HepG2 (cell line): ENCODE data around the gene DOCK4. TPM values are rescaled to one million over a fixed set of nuclear protein-coding genes. Genes with fewer than 3 reads are reported as not detected.

ENCODE experiments used
- ATAC-seq: fragments of 200-7000 bp; cut with Tn5 transposase; 3 replicates; pipeline ENCODE4 v1.9.1; 2020; ENCODE audit warnings: mild to moderate bottlenecking, moderate library complexity
- BruUV-seq: library from RNA; stranded (reverse); fragments of 400-500 nt; replicated peaks from 2 replicates; lab custom pipeline; 2021; lab: Mats Ljungman, UMichigan
- CTCF ChIA-PET: fragments of 300-600 bp; formaldehyde crosslinking; extraction: SDS; loops from one replicate; lab custom pipeline; 2021; ENCODE audit warnings: low total read pairs, inconsistent platforms, low intra/inter-chr PET ratio; lab: Yijun Ruan, JAX
- POLR2A ChIA-PET: fragments of 350-600 bp; sonication (Branson Sonifier 250); formaldehyde crosslinking; loops from one replicate; lab custom pipeline; 2020; ENCODE audit warnings: antibody characterized with exemption, inconsistent platforms; lab: Yijun Ruan, JAX
- DNase-seq: peaks from one replicate; pipeline ENCODE4 v3.0.0-alpha.2; 2015; ENCODE audit warnings: low spot score
- FAIRE-seq: peaks from 3 replicates; lab custom pipeline; 2011; peaks lifted over from hg19 to GRCh38; lab: Jason Lieb, UNC
- H2AFZ ChIP-seq: one replicate; pipeline ENCODE4 v1.6.1; 2011; ENCODE audit warnings: low read length, inconsistent platforms
- H3K27ac ChIP-seq: fragments of 300-600 bp; 3 replicates; pipeline ENCODE4 v1.8.0; 2011; ENCODE audit warnings: mixed run types, mild to moderate bottlenecking, mixed read lengths, low read length, inconsistent platforms; ENCODE audit not compliant: insufficient read depth; ENCODE audit errors: extremely low read length
- H3K27me3 ChIP-seq, 2 experiments: fragments of 200-600 bp in 1 of 2; 2 replicates in 1 of 2; 3 replicates in 1 of 2; pipeline versions ENCODE4 v1.6.0 to v1.8.0; 2011; ENCODE audit warnings: low read length in 2 of 2, mild to moderate bottlenecking in 2 of 2, moderate library complexity in 2 of 2, inconsistent platforms in 1 of 2; ENCODE audit not compliant: insufficient read depth in 2 of 2, control insufficient read depth in 1 of 2
- H3K36me3 ChIP-seq, 2 experiments: fragments of 200-600 bp in 1 of 2; replicated peaks in 1 of 2; 2 replicates in 1 of 2; 3 replicates in 1 of 2; pipeline versions ENCODE4 v1.5.1 to v1.8.0; 2011; ENCODE audit warnings: low read length in 2 of 2, inconsistent platforms in 1 of 2; ENCODE audit not compliant: insufficient read depth in 2 of 2, control insufficient read depth in 1 of 2
- H3K4me1 ChIP-seq: 2 replicates; pipeline ENCODE4 v1.5.1; 2012; ENCODE audit warnings: low read length, inconsistent platforms; ENCODE audit not compliant: insufficient read depth
- H3K4me2 ChIP-seq: 2 replicates; pipeline ENCODE4 v1.6.0; 2011; ENCODE audit warnings: low read depth, low read length, inconsistent platforms
- H3K4me3 ChIP-seq, 3 experiments: fragments of 200-600 bp in 1 of 3; sonication (generic), shearing (Covaris generic) in 1 of 3; replicated peaks in 1 of 3; 2 replicates each; pipeline ENCODE4 v1.5.1; 2011 to 2016; ENCODE audit warnings: low read length in 3 of 3, inconsistent platforms in 2 of 3, low read depth in 2 of 3, mild to moderate bottlenecking in 2 of 3, control low read depth in 1 of 3, mixed read lengths in 1 of 3; ENCODE audit not compliant: insufficient read depth in 1 of 3
- H3K79me2 ChIP-seq: one replicate; pipeline ENCODE4 v1.6.1; 2011; ENCODE audit warnings: low read length, inconsistent platforms; ENCODE audit not compliant: insufficient read depth
- H3K9ac ChIP-seq: 2 replicates; pipeline ENCODE4 v1.6.0; 2011; ENCODE audit warnings: mild to moderate bottlenecking, low read depth, low read length, inconsistent platforms; ENCODE audit not compliant: insufficient read depth
- H3K9me3 ChIP-seq: 2 replicates; pipeline ENCODE4 v1.5.1; 2012; ENCODE audit warnings: mild to moderate bottlenecking, low read length
- H4K20me1 ChIP-seq: 2 replicates; pipeline ENCODE4 v1.6.0; 2011; ENCODE audit warnings: inconsistent platforms, mild to moderate bottlenecking, low read length, moderate library complexity; ENCODE audit not compliant: insufficient read depth
- CBX5 ChIP-seq: sonication (generic); formaldehyde crosslinking; IDR thresholded peaks from 2 replicates; pipeline ENCODE4 v1.4.0; 2020; ENCODE audit warnings: missing genetic modification reagents, borderline replicate concordance
- CENPT ChIP-seq: sonication (generic); formaldehyde crosslinking; IDR thresholded peaks from 2 replicates; pipeline ENCODE4 v1.8.0; 2022; ENCODE audit warnings: low read depth, mild to moderate bottlenecking, moderate library complexity, missing genetic modification reagents
- E2F5 ChIP-seq: sonication (generic); formaldehyde crosslinking; conservative IDR thresholded peaks from 2 replicates; pipeline ENCODE4 v1.4.0; 2020; ENCODE audit warnings: missing genetic modification reagents
- HOMEZ ChIP-seq: IDR thresholded peaks from 2 replicates; pipeline ENCODE4 v1.6.1; 2016; ENCODE audit warnings: low read depth
- ISX ChIP-seq: sonication (generic); formaldehyde crosslinking; conservative IDR thresholded peaks from 2 replicates; pipeline ENCODE4 v1.5.0; 2020; ENCODE audit warnings: missing genetic modification reagents
- LBX2 ChIP-seq: sonication (generic); formaldehyde crosslinking; IDR thresholded peaks from 2 replicates; pipeline ENCODE4 v1.5.0; 2020; ENCODE audit warnings: missing genetic modification reagents, mild to moderate bottlenecking, borderline replicate concordance
- MIER2 ChIP-seq: IDR thresholded peaks from 2 replicates; pipeline ENCODE4 v1.6.1; 2016; ENCODE audit warnings: missing biosample characterization, missing genetic modification reagents
- NFYC ChIP-seq: IDR thresholded peaks from 2 replicates; pipeline ENCODE4 v1.6.1; 2016; ENCODE audit warnings: missing genetic modification reagents, missing compliant biosample characterization
- NPAS2 ChIP-seq: sonication (generic); formaldehyde crosslinking; IDR thresholded peaks from 2 replicates; pipeline ENCODE4 v1.8.0; 2022; ENCODE audit warnings: mild to moderate bottlenecking, missing genetic modification reagents, borderline replicate concordance
- POGZ ChIP-seq: sonication (generic); formaldehyde crosslinking; IDR thresholded peaks from 2 replicates; pipeline ENCODE4 v1.4.0; 2020; ENCODE audit warnings: mild to moderate bottlenecking, missing genetic modification reagents
- SALL1 ChIP-seq: sonication (generic); formaldehyde crosslinking; IDR thresholded peaks from 2 replicates; pipeline ENCODE4 v1.8.0; 2022; ENCODE audit warnings: mild to moderate bottlenecking, missing genetic modification reagents
- ZBTB21 ChIP-seq: sonication (generic); formaldehyde crosslinking; IDR thresholded peaks from 2 replicates; pipeline ENCODE4 v1.4.0; 2020; ENCODE audit warnings: missing genetic modification reagents
- ZFP36 ChIP-seq: fragments of 150-350 bp; IDR thresholded peaks from 2 replicates; pipeline ENCODE4 v1.6.1; 2018; ENCODE audit warnings: borderline replicate concordance, low read length, low read depth; ENCODE audit not compliant: partially characterized antibody
- ZNF816 ChIP-seq: sonication (generic); formaldehyde crosslinking; IDR thresholded peaks from 2 replicates; pipeline ENCODE4 v1.8.0; 2022; ENCODE audit warnings: missing genetic modification reagents, mild to moderate bottlenecking, borderline replicate concordance
- ZSCAN20 ChIP-seq: sonication (generic); formaldehyde crosslinking; IDR thresholded peaks from 2 replicates; pipeline ENCODE4 v1.4.0; 2020; ENCODE audit warnings: missing genetic modification reagents, mild to moderate bottlenecking, borderline replicate concordance
- ZSCAN29 ChIP-seq: sonication (generic); formaldehyde crosslinking; conservative IDR thresholded peaks from 2 replicates; pipeline ENCODE4 v1.4.0; 2020; ENCODE audit warnings: mild to moderate bottlenecking, missing genetic modification reagents
- WGBS: methylation state at CpG from one replicate; pipeline ENCODE4 v1.1.6; 2017; ENCODE audit warnings: low lambda C conversion rate; 5-methylcytosine and 5-hydroxymethylcytosine counted together
- in situ Hi-C: cut with HindIII; loops from 2 replicates; pipeline ENCODE4 v1.10.0; 2017; ENCODE audit warnings: low pct_unique_long_range_greater_than_20kb; ENCODE audit not compliant: extremely low pct_ligation_motif_present
- intact Hi-C: fragments of 100-400 bp; cut with micrococcal nuclease; formaldehyde crosslinking; loops from one replicate; pipeline ENCODE4 v1.10.0; 2022; ENCODE audit not compliant: unreplicated experiment
- polyA plus RNA-seq, 8 experiments: library from polyadenylated mRNA; depleted of rRNA in 3 of 8; stranded (reverse) in 7 of 8; unstranded in 1 of 8; fragments of >200 nt; fragmentation: Illumina TruSeq in 4 of 8; extraction: Trizol in 4 of 8; gene quantifications; 2 replicates each; pipeline versions ENCODE4 v1.2.1 to v1.2.3, GENCODE V29; 2011 to 2016; ENCODE audit warnings: low read depth in 4 of 8, missing spikeins in 1 of 8, mixed read lengths in 1 of 8; ENCODE audit not compliant: insufficient read depth in 1 of 8
- total RNA-seq, 5 experiments: library from RNA; depleted of rRNA; stranded (reverse); fragments of >200 nt; fragmentation: Illumina TruSeq; extraction: Trizol; gene quantifications; 2 replicates each; pipeline ENCODE4 v1.2.3, GENCODE V29; 2016; ENCODE audit warnings: low read depth in 1 of 5
- TF ChIP-seq, protein P1 (sequence below): sonication (generic); formaldehyde crosslinking; IDR thresholded peaks from 2 replicates; pipeline ENCODE4 v1.4.0; 2020; ENCODE audit warnings: missing genetic modification reagents

Gene DOCK4
- total and polyA plus RNA-seq, 2 of the 13 experiments (the other 11 are each of a cell fraction or from before 2014, with no cell fraction given): 13.5 to 17.4 TPM

DNA sequence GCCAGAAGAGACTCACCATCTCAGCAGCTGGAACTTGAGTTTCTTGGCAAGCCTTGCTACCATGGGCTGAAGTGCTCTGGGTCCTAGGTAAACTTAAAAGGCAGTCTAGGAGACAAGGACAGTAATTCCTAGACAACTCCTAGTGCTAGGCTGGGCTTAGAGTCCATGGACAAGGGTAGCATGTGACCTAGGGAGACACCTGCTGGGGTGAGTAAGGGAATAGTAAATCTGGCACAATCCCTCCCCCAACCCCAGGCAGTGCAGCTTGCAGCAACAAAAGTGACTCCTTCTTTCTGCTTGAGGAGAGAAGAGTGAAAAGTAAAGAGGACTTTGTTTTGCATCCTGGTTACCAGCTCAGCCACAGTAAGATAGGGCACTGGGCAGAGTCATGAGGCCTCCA, 327.4 kb downstream of the DOCK4 start (continued):
- TF ChIP-seq ISX: no peak

DNA sequence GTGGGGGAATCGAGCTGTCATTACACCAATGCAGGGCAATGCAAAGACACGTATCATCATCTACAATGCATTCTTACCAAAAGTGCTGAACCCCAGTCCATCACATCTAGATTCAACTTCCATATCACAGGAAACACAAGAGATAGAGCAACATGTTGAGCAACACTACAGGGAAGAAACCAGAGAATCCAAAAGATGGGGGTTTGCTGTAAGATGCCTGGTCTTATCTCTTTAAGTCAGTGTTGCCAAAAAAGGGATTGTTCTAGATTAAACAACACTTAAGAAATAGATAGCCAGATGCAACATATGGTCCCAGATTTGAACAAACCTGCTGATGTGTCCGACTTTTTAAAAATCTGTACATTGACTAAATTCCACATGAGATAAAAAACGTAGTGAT, 328.3 kb downstream of the DOCK4 start:
- TF ChIP-seq CENPT (no peak), ZSCAN29 (CRISPR knock-in tag) (no peak), SALL1 (CRISPR knock-in tag) (no peak), HOMEZ (CRISPR knock-in tag) (no peak), LBX2 (CRISPR knock-in tag) (no peak), MIER2 (CRISPR knock-in tag) (no peak), ZNF816 (CRISPR knock-in tag) (no peak), NFYC (no peak), ZFP36 (no peak), E2F5 (no peak), CBX5 (CRISPR knock-in tag) (no peak), ZBTB21 (CRISPR knock-in tag) (no peak), POGZ (CRISPR knock-in tag) (no peak), ZSCAN20 (CRISPR knock-in tag) (no peak), NPAS2 (CRISPR knock-in tag) (no peak)
- TF ChIP-seq, protein P1, sequence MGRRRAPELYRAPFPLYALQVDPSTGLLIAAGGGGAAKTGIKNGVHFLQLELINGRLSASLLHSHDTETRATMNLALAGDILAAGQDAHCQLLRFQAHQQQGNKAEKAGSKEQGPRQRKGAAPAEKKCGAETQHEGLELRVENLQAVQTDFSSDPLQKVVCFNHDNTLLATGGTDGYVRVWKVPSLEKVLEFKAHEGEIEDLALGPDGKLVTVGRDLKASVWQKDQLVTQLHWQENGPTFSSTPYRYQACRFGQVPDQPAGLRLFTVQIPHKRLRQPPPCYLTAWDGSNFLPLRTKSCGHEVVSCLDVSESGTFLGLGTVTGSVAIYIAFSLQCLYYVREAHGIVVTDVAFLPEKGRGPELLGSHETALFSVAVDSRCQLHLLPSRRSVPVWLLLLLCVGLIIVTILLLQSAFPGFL: no peak
- H3K9ac ChIP-seq: no peak overlapping the region
- H4K20me1 ChIP-seq: no peaks in the 10 kb centered on the region
- ATAC-seq: no peak
- H3K27ac ChIP-seq: no peak overlapping the region
- no peaks in the 10 kb centered on the region for H3K79me2 ChIP-seq
- no peak for FAIRE-seq
- no peak overlapping the region for H3K4me3 ChIP-seq
- H3K4me1 ChIP-seq: no peaks in the 10 kb centered on the region
- no peaks in the 10 kb centered on the region for H3K9me3 ChIP-seq
- 95% methylated on average over 4 of the region's 4 CpGs for WGBS
- POLR2A ChIA-PET: no interaction called here
- DNase-seq: no peak
- peaks cover 3 to 6% of the 10 kb centered on the region in 2 experiments; a peak in 2 of 5 replicates for H3K36me3 ChIP-seq
- CTCF ChIA-PET: no interaction called here
- no peak overlapping the region for H2AFZ ChIP-seq
- in situ Hi-C loops: no loop called here
- H3K27me3 ChIP-seq: no peaks in the 10 kb centered on the region
- H3K4me2 ChIP-seq: no peak overlapping the region
- intact Hi-C loops: no loop called here
- no TSS peak for BruUV-seq
